CD14-positive monocyte (primary cell): ENCODE results near the gene GALNT17. TPM values are rescaled to one million over a fixed set of nuclear protein-coding genes. Genes with fewer than 3 reads are reported as not detected.

Experiments
- DNase-seq, 3 donors: peaks; one replicate each; pipeline ENCODE4 v3.0.0-alpha.2; 2011 to 2022
- H2AFZ ChIP-seq: 2 replicates; pipeline ENCODE4 v1.6.0; 2012; ENCODE audit warnings: mild to moderate bottlenecking, low read depth, low read length, inconsistent platforms; ENCODE audit not compliant: insufficient read depth, poor library complexity, severe bottlenecking
- H3K27ac ChIP-seq, 2 donors: 1 replicate in 1 of 2; 2 replicates in 1 of 2; pipeline ENCODE4 v1.5.1; 2012 to 2013; ENCODE audit warnings: low read length in 2 of 2, control low read depth in 1 of 2, inconsistent platforms in 1 of 2, low read depth in 1 of 2, mild to moderate bottlenecking in 1 of 2
- H3K27me3 ChIP-seq, 2 donors: one replicate each; pipeline versions ENCODE4 v1.6.0 to v1.6.1; 2011 to 2013; ENCODE audit warnings: low read length in 2 of 2; ENCODE audit not compliant: control insufficient read depth in 2 of 2, insufficient read depth in 2 of 2
- H3K36me3 ChIP-seq, 2 donors: replicated peaks in 1 of 2; 1 replicate in 1 of 2; 2 replicates in 1 of 2; pipeline versions ENCODE4 v1.5.1 to v1.6.1; 2012 to 2013; ENCODE audit warnings: low read length in 2 of 2, control low read depth in 1 of 2, inconsistent platforms in 1 of 2, mild to moderate bottlenecking in 1 of 2; ENCODE audit not compliant: insufficient read depth in 2 of 2, control insufficient read depth in 1 of 2
- H3K4me1 ChIP-seq, 2 donors: 1 replicate in 1 of 2; 2 replicates in 1 of 2; pipeline versions ENCODE4 v1.5.1 to v1.6.1; 2012 to 2013; ENCODE audit warnings: low read length in 2 of 2, control low read depth in 1 of 2, inconsistent platforms in 1 of 2, mild to moderate bottlenecking in 1 of 2, moderate library complexity in 1 of 2; ENCODE audit not compliant: insufficient read depth in 2 of 2, control insufficient read depth in 1 of 2
- H3K4me2 ChIP-seq: replicated peaks from 2 replicates; pipeline ENCODE3; 2012; ENCODE audit warnings: low read length, moderate library complexity, mild to moderate bottlenecking; ENCODE audit not compliant: poor library complexity, severe bottlenecking; ENCODE audit errors: extremely low read depth
- H3K4me3 ChIP-seq, 3 experiments: fragments of 200-600 bp in 1 of 3; sonication (generic) in 1 of 3; replicated peaks in 1 of 3; 1 replicate in 2 of 3; 2 replicates in 1 of 3; pipeline ENCODE4 v1.5.1; 2011 to 2013; ENCODE audit warnings: low read length in 3 of 3, mild to moderate bottlenecking in 3 of 3, control low read depth in 2 of 3, low read depth in 2 of 3, inconsistent platforms in 1 of 3, moderate library complexity in 1 of 3
- H3K79me2 ChIP-seq: 2 replicates; pipeline ENCODE4 v1.6.0; 2012; ENCODE audit warnings: mild to moderate bottlenecking, control low read depth, inconsistent platforms, low read length, moderate library complexity; ENCODE audit not compliant: insufficient read depth
- H3K9ac ChIP-seq: 2 replicates; pipeline ENCODE4 v1.6.0; 2017; ENCODE audit warnings: low read length, mild to moderate bottlenecking; ENCODE audit not compliant: insufficient read depth, poor library complexity, severe bottlenecking
- H3K9me3 ChIP-seq, 2 donors: replicated peaks in 1 of 2; 1 replicate in 1 of 2; 2 replicates in 1 of 2; pipeline versions ENCODE4 v1.5.1 to v1.6.1; 2012 to 2013; ENCODE audit warnings: low read length in 2 of 2, control low read depth in 1 of 2; ENCODE audit not compliant: control insufficient read depth in 1 of 2, insufficient read depth in 1 of 2
- H4K20me1 ChIP-seq: 2 replicates; pipeline ENCODE4 v1.6.0; 2012; ENCODE audit warnings: mild to moderate bottlenecking, low read length, control low read depth, moderate library complexity; ENCODE audit not compliant: insufficient read depth
- H3K27ac Mint-ChIP-seq, 7 donors: one replicate each; pipeline ENCODE4 v1.8.0; 2020; ENCODE audit warnings: mild to moderate bottlenecking in 7 of 7, mixed read lengths in 7 of 7, moderate library complexity in 6 of 7, inconsistent platforms in 2 of 7
- H3K27me3 Mint-ChIP-seq, 3 donors: one replicate each; pipeline ENCODE4 v1.8.0; 2021 to 2022; ENCODE audit warnings: low read depth in 3 of 3, mild to moderate bottlenecking in 3 of 3, mixed read lengths in 3 of 3, moderate library complexity in 3 of 3, inconsistent platforms in 1 of 3
- H3K36me3 Mint-ChIP-seq, 2 donors: one replicate each; pipeline ENCODE4 v1.8.0; 2020; ENCODE audit warnings: mixed read lengths in 2 of 2, inconsistent platforms in 1 of 2, mild to moderate bottlenecking in 1 of 2
- H3K4me1 Mint-ChIP-seq: one replicate; pipeline ENCODE4 v1.8.0; 2020; ENCODE audit warnings: mild to moderate bottlenecking, mixed read lengths
- H3K4me3 Mint-ChIP-seq, 2 donors: one replicate each; pipeline ENCODE4 v1.8.0; 2020; ENCODE audit warnings: mild to moderate bottlenecking in 2 of 2, mixed read lengths in 2 of 2, moderate library complexity in 1 of 2
- H3K9me3 Mint-ChIP-seq, 7 donors: one replicate each; pipeline ENCODE4 v1.8.0; 2020 to 2022; ENCODE audit warnings: mixed read lengths in 7 of 7, mild to moderate bottlenecking in 6 of 7, moderate library complexity in 6 of 7, inconsistent platforms in 2 of 7
- WGBS: methylation state at CpG from one replicate; pipeline ENCODE4 v1.1.5; 2013; ENCODE audit warnings: missing lambda C conversion rate; ENCODE audit not compliant: insufficient coverage; 5-methylcytosine and 5-hydroxymethylcytosine counted together
- intact Hi-C, 2 donors: fragments of 100-400 bp; cut with micrococcal nuclease; formaldehyde crosslinking; loops; one replicate each; pipeline versions ENCODE4 v1.15.0 to v1.15.1; 2023
- polyA plus RNA-seq, 3 donors: library from polyadenylated mRNA; depleted of rRNA in 1 of 3; unstranded in 2 of 3; stranded (reverse) in 1 of 3; fragments of 300-500 nt in 2 of 3; fragments of >200 nt in 1 of 3; fragmentation: Illumina TruSeq in 2 of 3; gene quantifications; 1 replicate in 2 of 3; 2 replicates in 1 of 3; pipeline ENCODE4 v1.2.3, GENCODE V29; 2012 to 2021
- TF ChIP-seq, protein P1 (sequence below): fragments of 200-600 bp; IDR thresholded peaks from one replicate; pipeline ENCODE4 v1.8.0; 2022; ENCODE audit warnings: antibody characterized with exemption, mild to moderate bottlenecking

Gene GALNT17
- polyA plus RNA-seq, 3 donors = not detected

DNA sequence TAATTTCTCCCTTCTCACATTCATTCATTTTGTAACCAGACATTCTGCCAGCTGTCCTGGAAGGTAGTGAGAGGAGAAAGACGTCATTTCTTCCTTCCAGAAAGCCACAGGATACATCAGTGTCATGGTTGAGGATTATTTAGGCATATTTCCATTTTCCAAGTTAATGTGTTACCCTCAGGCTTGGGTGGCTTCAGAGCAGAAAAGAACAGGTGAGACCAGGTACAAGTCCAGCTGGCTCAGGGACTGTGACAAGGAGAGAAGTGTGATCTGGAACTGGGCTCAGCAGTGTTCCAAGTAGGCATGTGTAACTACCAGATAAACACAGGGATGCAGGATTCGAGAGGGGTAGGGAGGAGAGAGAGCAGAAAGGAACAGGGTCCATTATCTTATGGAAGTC is 386.9 kb downstream of the GALNT17 start:
- peaks cover 27 to 51% (median 43%) of the 10 kb centered on the region in 7 donors for H3K9me3 Mint-ChIP-seq
- Histone ChIP-seq H3K4me3 (no peak overlapping the region), H3K4me2 (no peak overlapping the region), H3K27me3 (no peaks in the 10 kb centered on the region), H3K27ac (no peak overlapping the region), H2AFZ (no peak overlapping the region), H3K9ac (no peak overlapping the region), H4K20me1 (no peaks in the 10 kb centered on the region), H3K9me3 (peaks cover 58 to 67% of the 10 kb centered on the region in 2 donors), H3K4me1 (no peaks in the 10 kb centered on the region), H3K36me3 (no peaks in the 10 kb centered on the region), H3K79me2 (no peaks in the 10 kb centered on the region)
- no peaks in the 10 kb centered on the region for H3K4me1 Mint-ChIP-seq
- TF ChIP-seq, protein P1, sequence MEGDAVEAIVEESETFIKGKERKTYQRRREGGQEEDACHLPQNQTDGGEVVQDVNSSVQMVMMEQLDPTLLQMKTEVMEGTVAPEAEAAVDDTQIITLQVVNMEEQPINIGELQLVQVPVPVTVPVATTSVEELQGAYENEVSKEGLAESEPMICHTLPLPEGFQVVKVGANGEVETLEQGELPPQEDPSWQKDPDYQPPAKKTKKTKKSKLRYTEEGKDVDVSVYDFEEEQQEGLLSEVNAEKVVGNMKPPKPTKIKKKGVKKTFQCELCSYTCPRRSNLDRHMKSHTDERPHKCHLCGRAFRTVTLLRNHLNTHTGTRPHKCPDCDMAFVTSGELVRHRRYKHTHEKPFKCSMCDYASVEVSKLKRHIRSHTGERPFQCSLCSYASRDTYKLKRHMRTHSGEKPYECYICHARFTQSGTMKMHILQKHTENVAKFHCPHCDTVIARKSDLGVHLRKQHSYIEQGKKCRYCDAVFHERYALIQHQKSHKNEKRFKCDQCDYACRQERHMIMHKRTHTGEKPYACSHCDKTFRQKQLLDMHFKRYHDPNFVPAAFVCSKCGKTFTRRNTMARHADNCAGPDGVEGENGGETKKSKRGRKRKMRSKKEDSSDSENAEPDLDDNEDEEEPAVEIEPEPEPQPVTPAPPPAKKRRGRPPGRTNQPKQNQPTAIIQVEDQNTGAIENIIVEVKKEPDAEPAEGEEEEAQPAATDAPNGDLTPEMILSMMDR = no peak
- H3K27ac Mint-ChIP-seq = no peak overlapping the region
- H3K36me3 Mint-ChIP-seq = no peaks in the 10 kb centered on the region
- WGBS = no CpG with 5 or more reads among the region's 2 CpGs
- intact Hi-C loops = no loop called here
- H3K4me3 Mint-ChIP-seq = no peak overlapping the region
- peaks cover 0 to 2% (median 0%) of the 10 kb centered on the region in 3 donors for H3K27me3 Mint-ChIP-seq
- DNase-seq = no peak

DNA sequence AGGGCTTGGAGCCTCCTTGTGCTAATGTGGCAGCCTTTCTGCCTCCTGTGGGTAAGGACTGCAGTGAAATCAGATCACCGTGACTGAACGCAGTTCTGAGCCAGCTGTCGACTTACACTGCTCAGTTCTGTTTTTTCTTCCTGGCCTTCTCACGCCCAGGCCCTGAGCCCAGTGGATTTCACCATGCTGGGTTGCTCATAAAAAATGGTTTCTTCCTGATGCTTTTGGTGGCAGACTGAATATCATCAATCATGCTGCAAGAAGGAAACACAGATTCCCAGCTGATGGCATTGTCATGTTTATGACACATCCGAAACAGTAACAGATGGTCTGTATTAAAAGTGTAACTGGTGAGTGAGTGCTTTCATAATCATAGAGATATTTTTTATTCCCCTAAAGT is 389.6 kb downstream of the GALNT17 start:
- no peak overlapping the region for H3K9ac ChIP-seq
- peaks cover 48 to 57% of the 10 kb centered on the region in 2 donors for H3K9me3 ChIP-seq
- no peaks in the 10 kb centered on the region for H4K20me1 ChIP-seq
- Mint-ChIP-seq H3K9me3 (peaks cover 17 to 47% (median 32%) of the 10 kb centered on the region in 7 donors), H3K4me3 (no peak overlapping the region), H3K27ac (no peak overlapping the region), H3K36me3 (no peaks in the 10 kb centered on the region), H3K4me1 (no peaks in the 10 kb centered on the region), H3K27me3 (peaks cover 0 to 2% (median 0%) of the 10 kb centered on the region in 3 donors)
- TF ChIP-seq, protein P1 = no peak
- H3K27me3 ChIP-seq = no peaks in the 10 kb centered on the region
- no peak overlapping the region for H3K27ac ChIP-seq
- DNase-seq = no peak
- H2AFZ ChIP-seq = no peak overlapping the region
- no peaks in the 10 kb centered on the region for H3K79me2 ChIP-seq
- no peak overlapping the region for H3K4me2 ChIP-seq
- no peak overlapping the region for H3K4me3 ChIP-seq
- 75% methylated on average over 4 of the region's 5 CpGs for WGBS
- no peaks in the 10 kb centered on the region for H3K4me1 ChIP-seq
- intact Hi-C loops = no loop called here
- H3K36me3 ChIP-seq = no peaks in the 10 kb centered on the region
